ENCODE data around the gene LDAH.

LDAH gene

DNA sequence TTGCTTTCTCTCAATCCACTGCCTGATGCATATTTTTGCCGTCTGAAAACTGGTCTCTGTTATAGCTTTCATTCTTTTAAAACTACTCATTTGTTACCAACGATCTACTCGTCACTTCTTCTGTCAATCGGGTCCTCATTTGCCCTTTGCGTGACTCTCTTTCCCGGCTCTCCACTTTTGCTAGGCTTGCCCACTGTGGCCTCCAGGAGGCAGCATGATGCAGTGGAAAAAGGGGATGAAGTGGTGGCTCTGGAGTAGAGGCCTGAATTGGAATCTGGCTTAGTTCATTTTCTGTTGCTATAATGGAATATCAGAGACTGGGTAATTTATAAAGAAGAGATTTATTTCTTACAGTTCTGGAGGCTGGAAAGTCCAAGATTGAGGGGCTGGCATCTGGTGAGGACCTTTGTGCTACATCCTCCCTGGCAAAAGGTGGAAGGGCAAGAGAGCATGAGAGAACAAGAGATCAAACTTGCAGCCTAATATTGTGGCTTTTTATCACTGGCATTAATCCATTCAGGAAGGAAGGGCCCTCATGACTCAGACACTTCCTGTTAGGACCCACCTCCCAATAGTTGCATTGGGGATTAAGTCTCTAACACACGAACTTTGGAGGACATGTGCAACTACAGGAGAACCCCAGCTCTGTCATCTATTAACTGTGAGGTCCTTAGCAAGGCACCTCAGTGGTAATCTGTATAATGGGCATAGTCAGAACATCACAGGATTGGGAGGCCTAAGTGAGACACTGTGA is 140.6 kb downstream of the LDAH start:
- no peak for DNase-seq (ENCODE audit: low read depth, low spot score)

DNA sequence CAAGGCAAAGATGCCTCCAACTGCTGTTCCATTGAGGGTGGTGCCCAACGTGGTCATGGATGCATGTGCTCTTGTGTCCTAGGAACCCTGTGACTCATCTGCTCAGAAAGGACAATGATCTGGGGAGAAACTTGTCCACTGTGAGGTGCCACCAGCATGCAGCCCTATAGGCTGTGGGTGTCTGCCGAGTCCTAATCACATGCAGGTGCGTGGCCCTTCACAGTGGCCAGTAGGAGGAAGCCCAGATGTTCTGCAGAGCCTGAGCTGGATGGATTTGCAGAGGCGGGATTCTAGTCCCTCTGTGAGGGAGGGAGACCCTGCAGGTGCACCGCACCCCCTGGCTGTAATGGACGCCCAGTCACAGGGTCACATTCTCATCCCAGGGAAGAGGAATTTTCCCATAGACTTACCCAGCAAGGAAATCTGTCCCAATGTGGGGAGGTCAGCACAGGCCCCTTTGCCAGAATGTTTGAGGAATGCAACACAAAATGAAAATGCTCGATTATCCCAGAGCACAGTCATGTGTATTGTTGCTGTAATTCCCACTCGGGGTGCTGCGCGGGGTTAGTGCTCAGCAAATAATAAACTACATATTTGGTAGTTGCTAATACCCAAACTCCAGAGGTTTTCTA is 142.0 kb downstream of the LDAH start:
- no peak for DNase-seq (ENCODE audit: low read depth, low spot score)

DNA sequence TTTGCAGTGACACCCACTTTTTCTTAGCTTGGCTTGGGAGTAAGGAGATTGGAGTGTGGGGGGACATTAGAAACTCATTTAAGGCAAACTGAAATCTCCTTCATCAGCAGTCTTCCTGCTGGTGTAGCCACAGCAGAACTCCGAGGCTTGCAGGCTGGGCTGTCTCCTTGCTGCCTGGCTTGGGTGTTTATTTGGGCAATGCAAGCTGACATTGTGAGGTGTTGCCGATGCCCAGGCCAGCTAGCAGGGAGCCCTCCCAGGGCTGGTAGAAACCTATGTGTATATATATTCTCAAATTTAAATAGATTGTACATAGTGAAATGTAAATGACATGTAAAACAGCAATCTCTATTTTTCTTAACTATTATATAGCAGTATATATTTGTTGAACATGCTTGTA is 144.1 kb downstream of the LDAH start:
- DNase-seq (ENCODE audit: low read depth, low spot score), result no peak

DNA sequence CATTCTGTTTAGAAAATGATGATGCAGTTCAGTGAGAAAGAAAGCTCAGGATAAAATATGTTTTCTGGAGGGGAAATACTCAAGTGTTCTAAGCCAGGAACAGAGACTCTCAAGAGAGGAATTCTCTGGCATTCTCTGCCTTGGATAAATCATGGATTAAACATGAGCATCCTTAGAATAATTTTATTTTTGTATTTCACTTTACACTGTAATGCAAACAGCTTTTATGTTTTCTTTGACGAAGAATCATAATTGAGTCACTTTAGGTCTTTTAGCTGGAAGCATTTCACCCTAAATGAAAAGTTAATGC is 144.9 kb downstream of the LDAH start:
- no peak for DNase-seq (ENCODE audit: low read depth, low spot score)

DNA sequence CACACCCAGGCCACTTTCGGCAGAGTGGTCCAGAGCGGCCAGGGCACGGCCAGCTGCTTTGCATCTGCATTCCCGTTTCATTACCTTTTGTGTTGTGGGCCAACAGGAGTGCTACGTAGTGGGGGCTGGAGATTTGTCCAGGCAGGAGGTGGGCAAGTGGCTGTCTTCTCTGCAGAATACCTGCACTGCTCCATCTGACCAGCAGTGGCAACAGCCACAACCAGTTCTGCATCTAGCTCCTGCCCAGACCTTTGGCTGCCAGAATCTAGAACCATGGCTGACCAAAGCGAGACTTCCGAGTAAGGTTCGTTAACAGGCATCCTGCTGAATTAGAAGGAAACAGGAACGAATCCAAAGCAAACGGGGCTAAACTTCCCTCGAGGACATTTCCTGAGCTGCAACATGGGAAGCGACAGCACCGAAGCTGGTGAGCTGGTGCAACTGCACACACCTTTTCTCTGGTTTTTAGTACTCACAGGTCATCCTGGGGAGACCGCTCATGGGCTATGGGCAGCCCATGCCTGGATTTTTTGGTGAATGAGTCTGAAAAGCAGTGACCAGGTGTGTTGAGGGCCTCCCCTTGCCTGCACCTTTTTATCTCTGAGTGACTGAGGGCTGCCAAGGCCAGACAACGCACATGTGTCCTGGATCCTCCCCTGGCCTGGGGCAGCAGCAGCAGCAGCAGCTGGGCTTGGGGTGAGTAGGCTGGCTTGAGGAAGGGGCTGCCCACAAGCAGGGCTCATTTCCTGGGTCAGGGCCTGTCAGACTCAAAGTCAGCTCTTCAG is 145.4 kb downstream of the LDAH start:
- no peak for DNase-seq (ENCODE audit: low read depth, low spot score)

DNA sequence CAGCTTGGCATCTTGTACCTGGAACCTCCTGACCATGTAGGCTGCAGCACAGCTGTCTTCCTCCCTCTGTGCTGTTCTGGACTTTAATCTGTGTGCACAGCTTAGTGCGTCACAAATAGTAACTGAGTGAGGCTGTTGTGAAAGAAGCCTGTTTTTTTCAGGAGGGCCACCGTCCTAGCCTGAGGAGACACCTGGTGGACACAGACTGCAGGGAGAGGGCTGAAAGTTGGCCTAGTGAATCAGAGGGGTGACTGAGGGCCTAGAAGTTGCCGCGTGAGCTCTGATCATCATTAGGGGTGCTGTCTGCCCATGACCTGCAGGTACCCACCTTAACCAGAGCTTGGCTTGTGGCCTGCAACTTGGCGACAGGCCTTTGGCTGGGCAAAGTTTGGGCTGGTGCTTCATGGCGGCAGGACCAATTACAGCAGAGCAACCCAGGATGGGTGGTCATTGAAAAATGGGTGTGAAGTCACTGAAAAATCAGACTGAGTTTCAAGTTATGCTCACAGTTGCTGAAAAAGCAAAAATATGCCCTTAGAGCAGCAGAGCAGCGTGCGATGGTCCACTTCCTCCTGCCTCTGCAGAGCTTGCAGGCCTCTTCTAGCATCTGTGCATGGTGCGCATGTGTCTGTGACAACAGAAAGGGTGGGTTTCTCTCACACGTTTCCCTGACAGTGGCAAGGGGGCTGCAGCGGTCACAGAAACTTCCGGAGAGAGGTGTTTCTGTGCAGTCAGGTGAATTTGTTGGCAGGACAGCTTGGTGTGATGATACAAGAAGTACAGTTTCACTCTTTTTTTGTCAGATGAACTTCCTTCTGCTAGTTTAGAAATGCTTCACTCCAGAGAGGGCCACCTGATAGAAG is 146.3 kb downstream of the LDAH start:
- no peak for DNase-seq (ENCODE audit: low read depth, low spot score)

DNA sequence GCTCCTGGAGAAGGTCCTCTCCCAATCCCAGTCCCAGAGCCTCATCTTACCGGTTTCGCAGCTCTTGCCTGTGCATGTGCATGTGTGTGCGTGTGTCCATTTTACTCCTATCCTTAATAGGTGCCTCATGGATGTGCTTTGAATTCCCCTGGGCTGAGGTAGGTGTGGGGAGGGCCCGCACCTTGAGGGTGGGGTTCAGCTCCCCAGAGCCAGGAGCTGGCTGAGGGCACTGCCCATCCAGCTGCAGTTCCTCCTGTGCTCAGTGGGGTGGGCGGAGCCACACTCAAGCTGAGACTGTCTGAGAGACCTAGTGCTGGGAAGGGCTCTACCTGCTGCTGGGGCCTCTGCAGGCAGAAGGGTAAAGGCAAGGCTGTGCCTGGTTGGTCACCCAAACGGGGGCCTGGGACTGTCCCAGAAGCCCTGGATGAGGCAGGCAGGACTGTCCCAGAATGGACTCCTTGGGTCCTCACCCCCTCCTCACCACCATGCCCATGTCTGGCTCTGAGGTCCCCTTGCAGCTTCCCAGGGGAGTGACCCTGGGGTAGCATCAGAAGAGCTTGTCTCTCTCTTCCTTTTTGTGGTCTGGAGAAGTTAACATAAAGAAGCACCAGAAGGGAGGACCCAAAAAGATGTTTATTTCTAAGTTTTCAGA is 147.1 kb downstream of the LDAH start:
- no peak for DNase-seq (ENCODE audit: low read depth, low spot score)

DNA sequence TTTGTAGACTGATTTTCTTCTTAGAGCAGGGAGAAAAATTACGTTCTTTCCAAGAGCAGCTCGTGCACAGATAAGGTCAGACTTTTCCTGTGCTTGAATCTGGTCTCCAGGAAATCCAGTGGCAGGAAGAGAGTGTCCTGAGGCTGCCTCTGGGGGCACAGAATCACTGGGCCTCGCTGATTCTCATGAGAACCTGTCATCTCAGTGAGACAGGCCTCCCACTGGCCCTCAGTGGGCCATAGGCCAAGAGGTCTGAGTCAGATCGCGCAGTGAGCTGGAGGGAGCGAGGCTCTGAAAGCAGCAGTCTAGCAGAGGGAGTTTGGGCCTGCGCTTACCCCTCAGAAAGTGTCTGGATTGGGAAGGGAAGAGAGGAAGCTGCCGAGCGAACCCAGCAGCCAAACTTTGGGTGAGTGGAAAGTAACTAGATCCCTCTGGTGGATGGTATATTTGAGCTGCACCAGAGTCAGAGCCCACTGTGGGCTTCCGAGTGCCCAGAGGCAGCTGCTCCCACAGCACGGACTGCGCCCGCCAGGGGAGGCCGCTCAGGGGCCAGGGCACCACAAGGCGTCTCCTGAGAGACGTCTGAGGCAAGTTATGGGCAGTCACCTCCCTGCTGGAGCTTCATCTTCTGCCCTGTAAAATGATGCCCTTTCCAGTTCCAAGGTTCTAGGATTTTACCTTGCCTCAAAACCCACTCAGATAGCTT is 147.8 kb downstream of the LDAH start:
- DNase-seq (ENCODE audit: low read depth, low spot score), result peak; percentile 88

DNA sequence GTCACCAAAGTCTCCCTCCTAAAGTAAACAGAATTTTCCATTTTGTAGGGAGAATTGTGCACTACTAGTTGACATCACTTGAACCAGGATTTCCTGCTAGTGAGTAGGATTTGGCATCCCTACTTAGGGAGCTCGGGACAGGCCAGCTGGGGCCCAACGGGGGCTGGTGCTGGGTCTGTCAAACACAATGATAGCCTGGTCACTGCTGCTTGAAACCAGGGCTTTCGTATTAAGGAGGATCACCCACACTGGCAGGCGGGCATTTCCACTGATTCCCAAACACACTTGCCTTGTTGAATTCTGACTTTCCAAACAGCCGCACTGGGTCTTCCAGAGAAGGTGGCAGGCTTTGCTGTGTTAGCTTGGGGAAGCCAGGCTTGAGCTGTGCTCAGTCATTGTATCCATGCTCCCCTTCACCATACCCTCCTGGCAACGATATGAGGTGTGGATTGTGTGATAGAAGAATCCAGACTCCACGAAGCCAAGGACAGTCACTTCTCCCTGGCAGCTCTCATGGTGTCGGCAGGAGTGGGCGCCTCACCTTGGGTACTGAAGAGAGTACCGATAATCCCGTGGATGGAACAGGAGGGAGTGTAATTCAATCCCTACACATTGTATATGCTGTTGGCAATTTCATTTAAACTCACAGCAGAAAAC is 148.5 kb downstream of the LDAH start:
- DNase-seq (ENCODE audit: low read depth, low spot score), result no peak

DNA sequence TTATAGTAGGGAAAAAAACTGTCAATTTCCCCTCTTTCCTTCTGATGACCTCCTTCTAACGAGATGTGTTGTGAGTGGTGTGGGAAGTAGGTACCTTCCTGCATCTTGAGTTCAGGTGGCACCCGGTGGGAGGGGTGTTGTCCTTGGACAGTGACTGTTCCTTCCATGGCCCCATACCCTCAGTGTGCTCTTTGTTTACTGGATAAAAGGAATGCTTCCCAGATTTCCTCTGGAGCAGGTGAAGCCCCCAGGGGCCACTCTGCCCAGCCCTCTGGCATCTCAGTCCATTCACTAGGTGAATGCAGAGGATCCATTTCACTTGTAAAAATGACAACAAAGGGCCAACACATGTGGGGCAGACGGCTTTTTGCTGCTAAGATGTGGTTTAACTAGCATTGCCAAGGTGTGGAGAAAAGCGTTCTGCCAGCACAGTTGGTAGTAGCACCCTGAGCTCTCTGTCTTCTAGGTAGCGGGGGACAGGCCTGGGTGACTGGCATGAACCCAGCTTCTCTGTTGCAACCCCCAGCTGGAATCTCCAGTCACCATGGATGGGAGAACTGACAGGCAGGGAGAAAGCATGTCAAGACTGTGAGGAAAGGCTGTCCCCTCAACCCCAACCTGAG is 149.1 kb downstream of the LDAH start:
- DNase-seq (ENCODE audit: low read depth, low spot score), result no peak

DNA sequence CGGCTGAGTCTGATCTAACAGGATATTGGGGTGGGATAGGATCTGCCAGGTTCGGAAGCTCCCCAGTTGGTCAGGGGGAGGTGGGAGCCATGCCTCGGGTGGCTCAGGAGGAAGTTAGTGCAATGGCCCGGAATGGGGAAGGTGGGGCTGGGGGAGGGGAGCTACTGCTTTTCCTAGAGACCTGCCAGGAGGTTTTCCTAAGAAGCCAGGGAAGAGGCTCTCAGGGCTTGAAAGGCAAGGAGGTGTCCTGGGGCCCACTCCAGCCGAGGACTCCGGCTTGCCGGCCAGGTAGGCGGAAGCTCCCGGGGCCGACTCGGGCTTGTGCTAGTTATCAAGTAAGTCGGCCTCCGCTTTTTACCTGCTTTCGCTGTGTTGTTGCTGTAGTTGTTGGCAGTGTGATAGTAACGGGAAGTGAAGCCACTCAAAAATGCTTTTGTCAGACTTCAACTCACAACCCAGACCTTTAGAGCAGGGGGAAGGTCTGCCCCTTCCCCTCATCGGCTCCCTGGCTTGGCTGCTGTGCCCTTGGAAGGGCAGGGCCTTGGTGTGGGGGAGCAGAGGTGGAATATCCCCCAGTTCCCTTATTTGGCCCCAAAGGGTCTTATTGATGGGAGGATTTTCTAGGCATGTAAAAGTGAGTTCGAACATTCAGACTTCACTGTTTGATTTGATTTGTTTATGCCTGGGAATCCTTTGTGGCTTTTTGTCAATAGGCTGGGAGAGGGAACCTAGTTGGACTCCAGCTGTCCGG is 150.5 kb downstream of the LDAH start:
- DNase-seq (ENCODE audit: low read depth, low spot score), result no peak

DNA sequence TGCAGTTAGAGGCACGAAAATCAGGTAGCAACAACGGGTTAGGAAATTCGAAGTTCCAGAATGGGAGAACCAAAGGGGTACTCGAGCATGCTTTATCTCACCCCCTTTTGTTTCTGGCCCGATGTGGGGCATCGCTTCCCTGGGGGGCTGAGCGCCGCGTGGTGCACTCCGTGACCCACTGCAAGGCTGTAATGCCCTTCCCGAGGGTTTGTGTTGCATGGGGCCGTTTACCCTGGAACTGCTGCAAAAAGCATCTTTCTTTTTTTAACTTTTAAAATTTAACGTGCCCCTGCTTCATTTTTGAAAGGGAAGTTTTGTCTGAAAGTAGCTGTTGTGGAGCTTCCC is 151.2 kb downstream of the LDAH start:
- DNase-seq (ENCODE audit: low read depth, low spot score), result no peak

DNA sequence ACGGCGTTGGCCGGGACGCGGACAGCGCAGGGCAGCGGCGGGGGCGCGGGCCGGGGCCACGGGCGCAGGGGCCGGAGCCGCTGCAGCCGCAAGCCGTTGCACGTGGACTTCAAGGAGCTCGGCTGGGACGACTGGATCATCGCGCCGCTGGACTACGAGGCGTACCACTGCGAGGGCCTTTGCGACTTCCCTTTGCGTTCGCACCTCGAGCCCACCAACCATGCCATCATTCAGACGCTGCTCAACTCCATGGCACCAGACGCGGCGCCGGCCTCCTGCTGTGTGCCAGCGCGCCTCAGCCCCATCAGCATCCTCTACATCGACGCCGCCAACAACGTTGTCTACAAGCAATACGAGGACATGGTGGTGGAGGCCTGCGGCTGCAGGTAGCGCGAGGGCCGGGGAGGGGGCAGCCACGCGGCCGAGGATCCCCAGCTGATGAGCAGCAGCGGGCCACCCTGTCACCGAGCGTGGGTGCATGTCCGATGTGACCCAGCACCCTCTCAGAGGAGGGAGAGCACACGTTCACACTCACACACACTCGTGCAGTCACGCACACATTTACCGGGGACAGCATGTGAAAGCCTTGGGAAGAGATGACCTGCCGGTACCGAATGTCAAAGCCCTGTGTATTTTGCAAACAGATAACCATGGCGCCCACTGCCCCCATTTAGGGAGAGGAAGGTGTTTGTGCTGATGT is 151.7 kb downstream of the LDAH start:
- no peak for DNase-seq (ENCODE audit: low read depth, low spot score)

DNA sequence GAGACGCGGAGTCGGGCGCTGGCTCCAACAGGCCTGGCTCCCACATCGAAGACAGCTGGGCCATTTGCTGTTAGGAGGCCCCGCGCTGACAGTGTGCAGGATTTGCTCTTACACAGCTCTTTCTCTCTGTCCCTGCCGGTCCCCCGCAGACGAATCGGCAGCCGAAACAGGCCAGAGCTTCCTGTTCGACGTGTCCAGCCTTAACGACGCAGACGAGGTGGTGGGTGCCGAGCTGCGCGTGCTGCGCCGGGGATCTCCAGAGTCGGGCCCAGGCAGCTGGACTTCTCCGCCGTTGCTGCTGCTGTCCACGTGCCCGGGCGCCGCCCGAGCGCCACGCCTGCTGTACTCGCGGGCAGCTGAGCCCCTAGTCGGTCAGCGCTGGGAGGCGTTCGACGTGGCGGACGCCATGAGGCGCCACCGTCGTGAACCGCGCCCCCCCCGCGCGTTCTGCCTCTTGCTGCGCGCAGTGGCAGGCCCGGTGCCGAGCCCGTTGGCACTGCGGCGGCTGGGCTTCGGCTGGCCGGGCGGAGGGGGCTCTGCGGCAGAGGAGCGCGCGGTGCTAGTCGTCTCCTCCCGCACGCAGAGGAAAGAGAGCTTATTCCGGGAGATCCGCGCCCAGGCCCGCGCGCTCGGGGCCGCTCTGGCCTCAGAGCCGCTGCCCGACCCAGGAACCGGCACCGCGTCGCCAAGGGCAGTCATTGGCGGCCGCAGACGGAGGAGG is 152.4 kb downstream of the LDAH start:
- DNase-seq (ENCODE audit: low read depth, low spot score), result peak; percentile 47

DNA sequence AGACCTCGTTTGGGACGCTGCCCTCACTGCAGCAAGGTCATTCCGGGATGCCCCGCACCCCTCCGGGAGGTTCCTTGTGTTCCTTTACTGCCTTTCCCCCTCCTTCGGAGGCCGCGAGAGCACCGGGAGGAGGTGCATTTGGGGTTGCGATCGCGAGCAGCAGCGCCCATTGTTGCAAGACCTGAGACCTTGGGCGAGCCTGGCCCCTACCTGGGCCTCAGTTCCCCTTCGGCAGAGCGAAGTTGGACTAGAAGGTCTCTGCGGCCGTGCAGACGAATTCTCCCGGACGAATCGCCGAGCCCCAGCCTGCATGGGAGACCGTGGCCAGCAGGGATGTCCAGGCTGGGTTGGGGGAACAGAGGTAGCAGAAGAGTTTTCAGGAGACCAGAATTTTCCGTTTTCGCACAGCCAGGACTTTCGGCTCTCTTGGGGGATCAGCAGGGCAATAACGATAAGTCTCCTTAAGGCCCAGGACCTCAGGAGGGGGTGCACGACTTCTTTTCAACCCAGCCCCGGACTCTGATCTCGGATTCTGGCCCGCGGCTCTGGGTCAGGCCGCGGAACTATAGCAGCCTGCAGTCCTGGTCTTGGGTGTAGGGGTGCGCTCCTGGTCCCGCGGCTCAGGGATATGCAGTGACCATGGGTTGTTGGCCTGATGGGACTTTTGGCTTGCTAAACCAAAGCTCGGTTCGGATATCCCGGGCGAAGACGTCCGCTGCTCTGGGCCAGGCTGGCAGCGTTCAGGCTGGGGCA is 153.2 kb downstream of the LDAH start:
- DNase-seq (ENCODE audit: low read depth, low spot score), result no peak

DNA sequence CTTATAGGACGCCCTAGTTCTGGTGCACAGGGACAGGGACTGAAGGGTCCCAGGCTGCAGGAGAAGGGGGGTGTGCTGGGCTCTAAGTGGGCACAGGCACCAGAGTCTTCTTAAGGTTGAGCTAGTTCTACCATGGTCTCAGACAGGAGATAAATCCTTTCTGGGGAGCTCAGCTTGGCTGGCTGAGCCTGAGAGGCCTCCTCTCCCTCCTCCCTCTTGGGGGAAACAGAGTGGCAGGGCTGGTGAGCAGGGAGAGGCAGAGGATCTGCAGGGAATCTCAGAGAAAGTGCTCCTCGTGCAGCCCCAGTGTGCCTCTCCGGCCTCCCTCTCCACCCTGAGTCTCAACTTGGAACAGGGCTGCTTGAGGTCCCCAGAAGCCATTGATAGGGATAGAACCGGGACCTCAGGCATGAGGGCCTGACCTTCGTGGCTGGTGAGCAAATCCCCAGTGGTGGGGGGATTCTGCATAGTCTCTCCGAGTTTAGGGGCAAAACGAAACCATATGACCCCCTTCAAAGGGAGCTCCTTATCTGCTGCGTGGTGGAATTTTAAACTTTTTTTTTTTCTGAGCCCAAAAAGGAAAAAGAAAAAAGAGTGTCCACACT is 153.9 kb downstream of the LDAH start:
- no peak for DNase-seq (ENCODE audit: low read depth, low spot score)

DNA sequence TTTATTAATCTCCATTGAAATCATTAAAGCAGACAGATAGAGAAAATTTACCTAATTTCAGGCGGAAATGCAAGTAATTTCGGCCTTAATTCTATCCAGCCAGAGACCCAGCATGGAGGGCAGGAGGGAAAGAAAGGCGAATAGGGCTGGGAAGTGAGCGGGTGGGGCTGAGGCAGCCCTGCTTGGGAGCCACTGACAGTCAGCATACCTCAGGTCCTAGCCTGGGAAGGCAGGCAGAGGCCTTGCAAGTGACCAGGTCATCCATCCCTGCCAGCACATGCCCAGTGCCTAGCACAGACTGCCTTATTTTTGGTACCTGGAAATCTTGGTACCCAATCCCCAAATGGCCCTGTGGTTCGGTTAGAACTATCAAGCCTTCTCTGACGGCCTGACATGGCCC is 154.4 kb downstream of the LDAH start:
- no peak for DNase-seq (ENCODE audit: low read depth, low spot score)

All from astrocyte of the hippocampus (primary cell).